HL-60/S4 treated with phorbol 12-myristate 13-acetate at 8.2 ng/mL for 4 days and 3 days (cell line): Measurements from ENCODE around the gene MSMO1.

Experiments used
- in situ Hi-C: fragments of 300-500 bp; cut with MboI; formaldehyde crosslinking; loops from 2 replicates; pipeline ENCODE4 v1.15.0; 2022; ENCODE audit warnings: low sequenced_read_pairs

MSMO1 gene

GRCh38 chr4:165384186-165384585, 56.7 kb downstream of the MSMO1 start:
- in situ Hi-C loops, result no loop called here

GRCh38 chr4:165384598-165384997, 57.1 kb downstream of the MSMO1 start:
- in situ Hi-C loops, result no loop called here

- in situ Hi-C loops, result no loop called here
These were observed 57.7 kb downstream of the MSMO1 start for GRCh38 chr4:165385126-165385525.

- in situ Hi-C loops, result no loop called here
These were observed 58.9 kb downstream of the MSMO1 start for GRCh38 chr4:165386328-165386727.

GRCh38 chr4:165388756-165389155, 61.3 kb downstream of the MSMO1 start:
- in situ Hi-C loops, result no loop called here
